Calu3 (cell line): ENCODE data around the gene HS6ST2. TPM values are rescaled to one million over a fixed set of nuclear protein-coding genes. Genes with fewer than 3 reads are reported as not detected.

Source experiments
- BruUV-seq: library from RNA; stranded (reverse); fragments of 400-500 nt; replicated peaks from 2 replicates; lab custom pipeline; 2021; lab: Mats Ljungman, UMichigan
- CTCF ChIA-PET: fragments of 300-600 bp; sonication (Branson Sonifier 250); formaldehyde crosslinking; loops from one replicate; lab custom pipeline; 2022; ENCODE audit warnings: antibody characterized with exemption; lab: Charles Lee
- DNase-seq: peaks from one replicate; pipeline ENCODE4 v3.0.0; 2022
- H3K27ac Mint-ChIP-seq: one replicate; pipeline ENCODE4 v1.8.0; 2022; ENCODE audit warnings: mixed read lengths; ENCODE audit not compliant: unreplicated experiment
- H3K27me3 Mint-ChIP-seq: one replicate; pipeline ENCODE4 v1.8.0; 2022; ENCODE audit warnings: mixed read lengths; ENCODE audit not compliant: unreplicated experiment
- H3K36me3 Mint-ChIP-seq: one replicate; pipeline ENCODE4 v1.8.0; 2022; ENCODE audit warnings: mild to moderate bottlenecking, moderate library complexity, mixed read lengths; ENCODE audit not compliant: insufficient read depth, unreplicated experiment
- H3K4me1 Mint-ChIP-seq: one replicate; pipeline ENCODE4 v1.8.0; 2022; ENCODE audit warnings: mild to moderate bottlenecking, low read depth, mixed read lengths; ENCODE audit not compliant: unreplicated experiment
- H3K4me3 Mint-ChIP-seq: one replicate; pipeline ENCODE4 v1.8.0; 2022; ENCODE audit warnings: mild to moderate bottlenecking, low read depth, moderate library complexity, mixed read lengths; ENCODE audit not compliant: unreplicated experiment
- H3K9me3 Mint-ChIP-seq: one replicate; pipeline ENCODE4 v1.8.0; 2022; ENCODE audit warnings: low read depth, mixed read lengths; ENCODE audit not compliant: unreplicated experiment
- intact Hi-C: fragments of 100-400 bp; cut with micrococcal nuclease; formaldehyde crosslinking; loops from one replicate; pipeline ENCODE4 v1.10.0; 2022; ENCODE audit not compliant: unreplicated experiment
- total RNA-seq: library from RNA; stranded (reverse); gene quantifications from 2 replicates; pipeline ENCODE4 v1.2.3, GENCODE V29; 2022
- TF ChIP-seq, protein P1 (sequence below): fragments of 200-600 bp; IDR thresholded peaks from one replicate; pipeline ENCODE4 v1.8.0; 2022; ENCODE audit warnings: antibody characterized with exemption; ENCODE audit not compliant: unreplicated experiment

The HS6ST2 gene
- total RNA-seq, 1 experiment from 2014 or later, result 40.7 TPM

DNA sequence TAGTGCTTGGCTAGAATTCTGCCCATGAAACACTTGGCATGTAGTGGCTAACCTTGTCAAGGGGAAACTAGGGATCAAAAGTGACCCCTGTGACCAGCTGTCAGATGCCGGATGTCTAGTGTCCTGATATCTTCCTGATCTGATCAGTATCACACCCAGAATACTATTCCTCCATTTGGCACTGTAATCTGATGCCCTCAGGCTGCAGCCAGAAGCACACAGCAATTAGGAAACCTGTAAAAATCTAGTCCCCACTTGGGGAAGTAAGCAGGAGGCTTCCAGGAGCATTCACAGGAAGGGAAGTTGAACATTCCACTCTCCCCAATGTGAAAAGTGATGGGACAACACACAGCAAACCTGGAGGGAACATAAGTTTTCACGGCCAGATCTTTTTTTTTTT, 125.1 kb downstream of the HS6ST2 start:
- Mint-ChIP-seq H3K4me3 (no peak overlapping the region), H3K36me3 (no peaks in the 10 kb centered on the region), H3K9me3 (no peaks in the 10 kb centered on the region), H3K4me1 (peaks cover 6% of the 10 kb centered on the region), H3K27me3 (no peaks in the 10 kb centered on the region), H3K27ac (no peak overlapping the region)
- intact Hi-C loops, result no loop called here
- CTCF ChIA-PET, result interaction anchor here (0.7 kb wide), 1 partner anchor 108 kb away, joined by 4 read pairs; no protein-coding TSS in a partner anchor
- BruUV-seq, result no TSS peak
- TF ChIP-seq, protein P1, sequence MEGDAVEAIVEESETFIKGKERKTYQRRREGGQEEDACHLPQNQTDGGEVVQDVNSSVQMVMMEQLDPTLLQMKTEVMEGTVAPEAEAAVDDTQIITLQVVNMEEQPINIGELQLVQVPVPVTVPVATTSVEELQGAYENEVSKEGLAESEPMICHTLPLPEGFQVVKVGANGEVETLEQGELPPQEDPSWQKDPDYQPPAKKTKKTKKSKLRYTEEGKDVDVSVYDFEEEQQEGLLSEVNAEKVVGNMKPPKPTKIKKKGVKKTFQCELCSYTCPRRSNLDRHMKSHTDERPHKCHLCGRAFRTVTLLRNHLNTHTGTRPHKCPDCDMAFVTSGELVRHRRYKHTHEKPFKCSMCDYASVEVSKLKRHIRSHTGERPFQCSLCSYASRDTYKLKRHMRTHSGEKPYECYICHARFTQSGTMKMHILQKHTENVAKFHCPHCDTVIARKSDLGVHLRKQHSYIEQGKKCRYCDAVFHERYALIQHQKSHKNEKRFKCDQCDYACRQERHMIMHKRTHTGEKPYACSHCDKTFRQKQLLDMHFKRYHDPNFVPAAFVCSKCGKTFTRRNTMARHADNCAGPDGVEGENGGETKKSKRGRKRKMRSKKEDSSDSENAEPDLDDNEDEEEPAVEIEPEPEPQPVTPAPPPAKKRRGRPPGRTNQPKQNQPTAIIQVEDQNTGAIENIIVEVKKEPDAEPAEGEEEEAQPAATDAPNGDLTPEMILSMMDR, result no peak
- DNase-seq, result no peak

DNA sequence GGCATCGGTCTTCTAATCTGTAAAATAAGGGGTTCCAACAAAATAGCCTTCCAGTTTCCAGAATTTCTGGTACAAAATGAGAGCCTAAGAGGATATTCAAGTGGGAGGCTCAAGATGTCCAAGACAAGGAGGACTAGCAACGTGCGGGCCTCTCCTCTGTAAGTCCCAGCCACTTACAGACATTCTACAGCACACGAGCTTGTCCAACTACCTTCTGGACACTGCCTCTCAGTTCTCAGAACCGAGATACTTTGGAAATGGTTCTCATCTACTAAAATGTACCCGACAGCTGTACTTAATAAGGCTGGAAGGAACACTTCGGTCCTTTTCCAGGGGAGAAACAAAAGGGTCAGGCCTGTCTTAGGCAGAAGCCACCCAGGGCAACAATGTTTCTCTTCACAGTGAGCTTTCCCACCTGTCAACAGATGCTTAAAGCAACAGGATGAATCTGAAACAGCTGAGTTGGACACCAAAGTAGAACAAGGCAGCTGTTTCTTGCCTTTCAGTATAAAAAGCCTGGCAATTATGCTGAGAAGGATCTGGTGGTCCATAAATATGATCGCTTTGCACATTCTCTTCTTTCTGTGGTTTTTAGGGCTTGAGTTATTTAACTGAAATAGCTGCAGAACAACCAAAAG, 127.0 kb downstream of the HS6ST2 start:
- no TSS peak for BruUV-seq
- intact Hi-C loops, result no loop called here
- no peak for DNase-seq

DNA sequence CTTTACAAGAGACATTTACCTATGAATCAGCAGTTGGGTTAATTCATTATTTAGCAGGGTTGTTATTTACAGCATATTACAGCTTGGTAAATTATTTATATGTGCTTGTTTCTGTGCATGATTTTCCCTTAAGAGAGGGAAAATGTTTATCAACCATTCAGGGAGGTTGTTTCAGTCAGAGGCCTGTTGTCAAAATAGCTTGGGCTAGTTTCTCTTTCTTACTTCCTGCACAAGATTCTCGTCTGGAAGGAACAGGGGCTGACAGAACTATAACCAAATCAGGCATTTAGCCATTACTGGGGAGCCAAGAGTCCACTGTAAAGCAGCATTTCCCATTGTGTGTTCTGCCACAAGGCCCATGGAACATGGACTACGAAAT, 135.8 kb downstream of the HS6ST2 start:
- intact Hi-C loops, result no loop called here
- Mint-ChIP-seq H3K9me3 (no peaks in the 10 kb centered on the region), H3K4me1 (no peaks in the 10 kb centered on the region), H3K27ac (no peak overlapping the region), H3K4me3 (no peak overlapping the region), H3K27me3 (no peaks in the 10 kb centered on the region), H3K36me3 (no peaks in the 10 kb centered on the region)
- no TSS peak for BruUV-seq
- TF ChIP-seq, protein P1, result no peak
- no peak for DNase-seq
- CTCF ChIA-PET, result no interaction called here

More for the DNA sequence above, 127.0 kb downstream of the HS6ST2 start:
- CTCF ChIA-PET, result no interaction called here
- H3K27me3 Mint-ChIP-seq, result no peaks in the 10 kb centered on the region
- peaks cover 6% of the 10 kb centered on the region for H3K4me1 Mint-ChIP-seq
- no peak overlapping the region for H3K4me3 Mint-ChIP-seq
- no peak overlapping the region for H3K27ac Mint-ChIP-seq
- no peaks in the 10 kb centered on the region for H3K9me3 Mint-ChIP-seq
- H3K36me3 Mint-ChIP-seq, result no peaks in the 10 kb centered on the region
- TF ChIP-seq, protein P1, result no peak

DNA sequence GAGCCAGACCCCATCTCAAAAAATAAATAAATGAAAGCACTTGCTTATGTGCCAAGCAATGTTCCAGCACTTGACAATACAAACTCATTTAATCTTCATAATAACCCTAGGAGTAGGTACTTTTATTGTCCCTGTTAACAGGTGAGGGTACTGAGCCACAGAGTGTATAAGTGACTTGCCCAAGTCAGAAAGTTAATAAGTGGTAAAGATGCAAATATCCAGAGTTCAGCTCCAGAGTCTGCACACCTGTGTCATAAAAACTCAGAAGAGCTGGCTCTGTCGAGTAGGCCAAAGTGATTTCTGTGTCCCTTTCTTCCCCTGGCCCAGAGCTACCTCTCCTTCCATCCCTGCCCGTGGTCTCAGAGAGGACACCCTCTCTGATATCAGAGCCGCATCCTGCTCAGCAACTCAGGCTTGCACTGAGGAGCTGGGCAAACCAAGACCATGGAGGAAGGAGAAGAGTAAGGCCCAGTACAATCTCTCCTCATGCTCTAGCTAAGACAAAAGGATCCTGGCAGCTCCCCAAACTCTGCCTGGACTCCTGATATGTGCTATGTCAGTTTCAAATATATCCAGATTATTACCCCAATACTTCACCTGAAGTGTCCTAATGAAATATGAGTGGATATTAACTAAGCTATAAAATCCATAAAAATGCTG, 136.3 kb downstream of the HS6ST2 start:
- H3K4me3 Mint-ChIP-seq, result no peak overlapping the region
- no peaks in the 10 kb centered on the region for H3K27me3 Mint-ChIP-seq
- CTCF ChIA-PET, result no interaction called here
- BruUV-seq, result no TSS peak
- intact Hi-C loops, result no loop called here
- DNase-seq, result no peak
- TF ChIP-seq, protein P1, result no peak
- no peaks in the 10 kb centered on the region for H3K36me3 Mint-ChIP-seq
- no peak overlapping the region for H3K27ac Mint-ChIP-seq
- H3K4me1 Mint-ChIP-seq, result no peaks in the 10 kb centered on the region
- H3K9me3 Mint-ChIP-seq, result no peaks in the 10 kb centered on the region
